DMS53 treated with DMSO at 0.1 percent for 48 hours (cell line): ENCODE results near the gene KANK2.

ENCODE experiments used
- DNase-seq: peaks from one replicate; lab custom pipeline; 2025; ENCODE audit not compliant: unreplicated experiment; lab: John Stamatoyannopoulos, UW

The KANK2 gene

DNA sequence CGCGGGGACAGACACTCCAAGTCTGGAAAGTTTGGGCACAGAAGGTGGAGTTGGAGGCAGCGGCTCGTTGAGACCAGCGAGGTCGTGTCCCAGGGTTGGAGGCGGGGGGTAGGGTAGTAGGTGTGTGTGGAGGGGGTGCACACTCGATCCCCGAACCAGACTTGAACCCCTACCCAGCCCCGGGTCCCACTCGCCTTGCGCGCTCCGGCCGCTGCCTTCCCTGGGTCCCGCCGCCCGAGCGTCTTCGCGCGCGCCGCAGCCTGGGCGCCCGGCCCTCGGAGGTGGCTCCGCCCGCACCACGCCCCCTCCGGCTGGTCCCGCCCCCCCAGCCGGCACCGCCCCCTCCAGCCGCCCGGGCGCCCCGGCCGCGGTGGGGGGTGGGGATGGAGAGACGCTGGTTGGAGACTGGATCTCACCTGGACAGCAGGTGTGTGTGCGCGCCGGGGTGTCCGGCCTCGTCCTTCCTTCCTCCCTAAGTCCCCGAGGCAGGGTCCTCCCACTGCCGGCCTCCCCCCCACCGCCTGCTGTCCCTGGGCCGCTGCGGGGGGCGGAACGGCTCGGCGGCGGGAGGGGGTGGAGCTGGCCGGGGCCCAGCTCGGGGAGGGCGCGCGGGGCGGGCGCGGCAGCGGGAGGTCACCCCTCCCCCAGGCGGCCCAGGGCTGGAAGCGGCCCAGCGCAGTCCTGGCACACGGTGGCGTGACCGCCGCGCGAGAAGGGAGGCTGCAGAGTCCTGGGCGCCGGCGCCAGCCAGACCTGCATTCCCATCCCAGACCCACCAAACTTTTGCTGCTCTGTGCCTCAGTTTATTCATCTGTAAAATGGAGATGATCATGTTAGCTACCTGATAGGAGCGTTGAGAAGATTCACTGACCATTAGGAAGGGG lies at the start of gene KANK2:
KANK2 (minus strand) TSS at position 255 of the 884 bp plus-strand sequence. CDS start 3,034 bp downstream, outside the sequence.
- peak; percentile 74 for DNase-seq

DNA sequence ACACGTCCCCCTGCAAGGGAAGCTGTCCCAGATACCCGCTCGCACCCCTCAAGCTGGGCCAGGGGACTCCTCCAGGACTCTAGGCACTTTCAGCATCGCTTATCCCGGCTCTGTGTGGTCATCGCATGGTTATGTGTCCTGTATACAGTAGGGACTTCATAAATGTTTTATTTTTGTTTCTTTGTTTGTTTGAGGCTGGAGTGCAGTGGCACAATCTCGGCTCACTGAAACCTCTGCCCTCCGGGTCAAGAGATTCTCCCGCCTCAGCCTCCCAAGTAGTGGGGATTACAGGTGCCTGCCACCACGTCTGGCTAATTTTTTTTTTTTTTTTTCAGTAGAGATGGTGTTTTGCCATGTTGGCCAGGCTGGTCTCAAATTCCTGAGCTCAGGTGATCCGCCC lies 49.6 kb upstream of the KANK2 start:
- no peak for DNase-seq

DNA sequence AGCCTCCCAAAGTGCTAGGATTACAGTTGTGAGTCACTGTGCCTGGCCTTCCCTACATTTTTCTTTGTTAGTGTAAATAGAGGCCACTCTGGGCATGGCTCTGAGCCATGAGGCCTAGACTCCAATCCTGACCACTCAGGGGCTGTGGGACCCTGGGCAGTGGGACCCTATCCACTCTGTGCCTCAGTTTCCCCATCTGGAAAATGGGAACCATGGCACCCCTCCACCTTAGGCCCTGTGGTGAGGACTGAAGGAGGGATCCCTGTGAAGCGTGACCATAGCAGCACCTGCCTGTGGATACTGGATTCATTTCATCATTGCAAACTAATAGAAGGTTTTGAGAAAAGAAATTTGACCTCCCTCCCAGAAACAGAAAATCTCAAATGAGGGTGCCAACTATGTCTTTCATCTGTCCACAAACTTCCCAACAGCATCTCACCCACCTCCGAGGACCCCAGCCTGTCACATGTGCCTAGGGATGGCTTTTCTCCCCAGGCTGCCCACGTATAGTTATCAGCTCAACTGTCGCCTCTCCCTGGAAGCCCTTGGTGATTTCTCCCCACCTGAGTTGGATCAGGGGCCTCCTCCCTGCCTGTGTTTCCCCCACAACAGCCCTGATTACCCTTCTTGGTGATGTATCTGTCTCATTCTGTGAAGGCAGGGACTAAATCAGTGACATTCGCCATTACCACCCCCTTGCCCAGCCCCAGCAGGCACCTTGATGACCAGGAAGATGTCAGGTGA lies 47.7 kb upstream of the KANK2 start:
- DNase-seq = no peak

- DNase-seq = no peak
These were observed 46.4 kb upstream of the KANK2 start for GRCh38 chr19:11243798-11244169.

- DNase-seq = no peak
These were observed 45.8 kb upstream of the KANK2 start for GRCh38 chr19:11242864-11243797.

DNA sequence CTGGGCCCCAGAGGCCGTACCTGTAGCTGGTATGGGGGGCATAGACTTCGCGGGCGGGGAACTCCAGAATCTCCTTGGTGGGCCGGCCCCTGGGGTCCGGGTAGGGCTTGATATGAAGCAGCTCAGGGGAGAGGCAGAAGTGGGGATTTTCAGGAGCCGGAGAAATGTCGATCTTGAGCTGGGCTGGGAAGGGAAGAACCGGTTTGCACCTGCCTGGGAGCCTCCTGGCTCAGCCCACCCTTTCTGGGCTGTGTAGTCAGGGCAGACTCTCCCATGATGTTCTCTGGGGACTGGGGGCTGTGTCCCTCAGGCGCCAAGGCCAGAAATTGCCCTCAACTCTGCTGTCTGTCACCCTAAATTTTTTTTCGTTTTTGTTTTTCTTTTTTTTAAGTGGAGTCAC lies 44.7 kb upstream of the KANK2 start:
- no peak for DNase-seq

GRCh38 chr19:11240008-11240444 lies 42.7 kb upstream of the KANK2 start:
- no peak for DNase-seq

- DNase-seq = no peak
These were observed 42.1 kb upstream of the KANK2 start, which contains the start of gene ANGPTL8 for GRCh38 chr19:11239377-11240000. Gene ANGPTL8, plus strand, starts transcription at chr19:11239619. Its CDS starts 19 bp downstream, at chr19:11239638.

GRCh38 chr19:11238781-11239376 lies 41.5 kb upstream of the KANK2 start:
- DNase-seq = no peak

DNA sequence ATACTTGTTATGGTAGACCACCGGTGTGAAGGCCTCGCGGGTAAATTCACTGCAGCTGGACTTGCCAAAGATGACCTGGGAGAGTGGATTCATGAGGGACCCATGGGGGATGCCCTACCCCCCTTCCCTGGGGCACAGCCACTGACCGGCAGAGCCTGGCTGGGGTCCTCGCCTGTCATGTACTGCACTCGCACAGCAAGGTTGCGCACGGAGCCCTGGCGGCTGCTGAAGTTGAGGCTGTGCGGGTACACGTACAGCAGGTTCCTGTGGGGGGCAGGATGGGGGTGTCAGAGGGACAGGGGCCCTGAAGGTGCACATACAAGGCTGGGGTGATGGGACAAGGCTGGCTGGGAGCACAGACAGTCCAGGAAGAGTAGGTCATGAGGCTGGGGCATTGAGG lies 40.7 kb upstream of the KANK2 start:
- DNase-seq = no peak

DNA sequence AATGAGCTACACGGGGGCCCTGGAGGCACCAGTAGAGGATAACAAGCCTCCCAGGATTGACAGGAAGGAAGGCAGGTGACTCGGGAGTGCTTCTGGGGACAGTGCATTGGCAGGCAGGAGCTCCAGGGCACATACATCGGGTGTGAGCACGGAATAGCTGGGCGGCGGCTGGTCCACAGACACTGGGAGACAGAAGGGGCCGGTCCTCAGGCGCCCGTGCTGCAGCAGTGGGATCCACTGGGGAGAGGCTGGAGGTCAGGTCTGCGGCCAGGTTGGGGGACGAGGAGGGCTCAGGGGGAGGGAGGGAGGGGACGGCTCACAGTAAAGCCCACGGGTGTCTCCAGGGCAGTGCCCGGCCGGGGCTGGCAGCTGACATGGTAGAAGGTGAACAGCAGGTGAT lies 40.0 kb upstream of the KANK2 start:
- DNase-seq = no peak

- no peak for DNase-seq
These were observed 39.3 kb upstream of the KANK2 start for GRCh38 chr19:11236324-11237301.

GRCh38 chr19:11234486-11235075 lies 37.2 kb upstream of the KANK2 start:
- no peak for DNase-seq

DNA sequence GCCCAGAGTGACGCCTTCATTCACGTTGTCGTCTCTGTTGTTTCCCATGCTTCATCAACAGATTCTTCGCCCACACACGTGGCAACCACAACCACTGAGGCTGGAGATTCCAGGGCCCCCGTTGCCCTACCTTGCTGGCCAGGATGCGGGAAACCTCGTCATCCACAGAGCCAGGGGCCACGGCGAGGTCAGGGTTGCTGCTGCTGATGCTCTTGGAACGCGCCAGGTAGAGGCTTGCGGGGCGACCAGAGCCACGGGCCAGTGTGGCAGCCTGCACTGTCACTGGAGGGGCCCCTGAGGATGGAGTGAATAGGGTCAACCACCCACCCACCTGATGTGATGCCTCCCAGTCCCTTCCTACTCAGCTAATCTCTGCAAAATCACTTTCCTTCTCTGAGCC lies 35.7 kb upstream of the KANK2 start:
- DNase-seq = no peak

- no peak for DNase-seq
These were observed 35.2 kb upstream of the KANK2 start for GRCh38 chr19:11232555-11232954.

- no peak for DNase-seq
These were observed 33.5 kb upstream of the KANK2 start for GRCh38 chr19:11230621-11231386.

- no peak for DNase-seq
These were observed 30.0 kb upstream of the KANK2 start for GRCh38 chr19:11227195-11227886.
